ENCODE results near the gene PRKAG2.
A peak's percentile ranks its signal among the peaks of the same experiment; 100 is the strongest.

The PRKAG2 gene

DNA sequence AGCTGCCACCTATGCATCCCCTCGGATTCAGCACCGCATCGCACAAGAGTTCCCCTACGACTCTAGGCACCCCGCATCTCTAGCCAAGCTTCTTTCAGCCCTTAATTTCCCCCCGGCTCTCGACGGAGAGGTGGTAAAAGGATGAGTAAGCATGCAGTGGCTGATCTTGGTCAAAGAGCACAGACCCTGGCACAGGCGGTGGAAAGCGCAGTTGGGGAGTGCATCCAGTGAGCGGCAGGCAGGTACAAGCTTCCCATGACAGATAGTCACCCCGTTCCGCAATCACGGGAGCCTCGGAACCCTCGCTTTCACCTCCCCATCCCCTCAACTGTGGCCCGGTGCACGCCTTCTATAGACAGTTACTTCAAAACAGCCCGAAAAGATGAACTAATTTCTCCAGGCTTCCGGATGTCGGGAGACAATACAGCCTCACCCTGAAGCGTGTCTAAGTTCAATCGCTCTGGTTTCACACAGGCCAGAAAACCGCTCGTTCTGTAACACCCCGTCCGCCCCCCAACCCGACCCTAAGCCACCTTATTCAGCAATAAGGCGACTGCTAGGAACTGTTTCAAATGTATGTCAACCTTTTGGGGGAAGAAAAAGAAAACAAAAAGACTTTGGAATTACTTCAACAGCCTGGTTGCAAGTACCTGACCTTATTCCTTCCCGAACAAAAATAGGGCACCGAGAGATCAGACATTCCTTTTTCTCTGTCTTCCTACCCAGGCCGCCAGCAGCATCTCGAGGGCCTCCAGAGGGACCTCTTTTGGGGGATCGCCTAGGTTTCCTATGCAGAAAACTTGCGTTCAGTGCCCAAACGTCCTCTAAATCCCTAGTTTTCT is 358.6 kb downstream of the PRKAG2 start:
- no peaks in the 10 kb centered on the region for H3K27me3 ChIP-seq (ENCODE audit: insufficient read depth, low read depth)
- no peaks in the 10 kb centered on the region for H3K36me3 ChIP-seq (ENCODE audit: insufficient read depth)
- peak overlapping the region; percentile 66 for H3K4me3 ChIP-seq (IDR thresholded peaks at IDR 0.05; ENCODE audit: insufficient read depth, low read depth, low read length)
- H3K4me1 ChIP-seq (ENCODE audit: low read depth, poor library complexity, severe bottlenecking): peaks cover 45% of the 10 kb centered on the region
- peak overlapping the region; percentile 97 for H3K27ac ChIP-seq
- peak overlapping the region; percentile 99 for H3K9ac ChIP-seq
- H4K20me1 ChIP-seq (ENCODE audit: insufficient read depth): peaks cover 52% of the 10 kb centered on the region
- H3K4me2 ChIP-seq: peak overlapping the region; percentile 95
- no peak for TF ChIP-seq CTCF (conservative IDR thresholded peaks at IDR 0.05; ENCODE audit: low read depth, low read length)
- peaks cover 56% of the 10 kb centered on the region for H3K79me2 ChIP-seq (ENCODE audit: insufficient read depth, low read depth)
- 0 out of 2 replicates have a peak overlapping the region, but pooled peaks have one; percentile 38 for H2AFZ ChIP-seq (ENCODE audit: low read depth)

- Histone ChIP-seq H2AFZ (ENCODE audit: low read depth) (no peak overlapping the region), H3K4me3 (IDR thresholded peaks at IDR 0.05; ENCODE audit: insufficient read depth, low read depth, low read length) (peak overlapping the region; percentile 66), H3K36me3 (ENCODE audit: insufficient read depth) (no peaks in the 10 kb centered on the region), H3K27ac (peak overlapping the region; percentile 97), H3K27me3 (ENCODE audit: insufficient read depth, low read depth) (no peaks in the 10 kb centered on the region), H3K79me2 (ENCODE audit: insufficient read depth, low read depth) (peaks cover 63% of the 10 kb centered on the region), H4K20me1 (ENCODE audit: insufficient read depth) (peaks cover 59% of the 10 kb centered on the region), H3K9ac (peak overlapping the region; percentile 99), H3K4me1 (ENCODE audit: low read depth, poor library complexity, severe bottlenecking) (peaks cover 52% of the 10 kb centered on the region), H3K4me2 (peak overlapping the region; percentile 95)
- no peak for TF ChIP-seq CTCF (conservative IDR thresholded peaks at IDR 0.05; ENCODE audit: low read depth, low read length)
Measured at GRCh38 chr7:151517601-151518104, 359.3 kb downstream of the PRKAG2 start.

- Histone ChIP-seq H2AFZ (ENCODE audit: low read depth) (no peak overlapping the region), H3K9ac (no peak overlapping the region; the same call in 1 of the 2 replicates), H3K4me3 (IDR thresholded peaks at IDR 0.05; ENCODE audit: insufficient read depth, low read depth, low read length) (no peak overlapping the region), H3K36me3 (ENCODE audit: insufficient read depth) (no peaks in the 10 kb centered on the region; the same call in 1 of the 2 replicates), H3K27ac (peak overlapping the region; percentile 97; the same call in 1 of the 2 replicates), H4K20me1 (ENCODE audit: insufficient read depth) (peaks cover 83% of the 10 kb centered on the region), H3K27me3 (ENCODE audit: insufficient read depth, low read depth) (no peaks in the 10 kb centered on the region), H3K79me2 (ENCODE audit: insufficient read depth, low read depth) (peaks cover 87% of the 10 kb centered on the region), H3K4me1 (ENCODE audit: low read depth, poor library complexity, severe bottlenecking) (peaks cover 68% of the 10 kb centered on the region), H3K4me2 (peak overlapping the region; percentile 95)
- TF ChIP-seq CTCF (conservative IDR thresholded peaks at IDR 0.05; ENCODE audit: low read depth, low read length): no peak
Measured at GRCh38 chr7:151515276-151515565, 361.7 kb downstream of the PRKAG2 start.

- H4K20me1 ChIP-seq (ENCODE audit: insufficient read depth): peaks cover 89% of the 10 kb centered on the region
- H3K27ac ChIP-seq: peak overlapping the region; percentile 97; the same call in 1 of the 2 replicates
- H3K79me2 ChIP-seq (ENCODE audit: insufficient read depth, low read depth): peaks cover 93% of the 10 kb centered on the region
- H3K4me3 ChIP-seq (IDR thresholded peaks at IDR 0.05; ENCODE audit: insufficient read depth, low read depth, low read length): no peak overlapping the region
- no peak overlapping the region for H2AFZ ChIP-seq (ENCODE audit: low read depth)
- no peaks in the 10 kb centered on the region for H3K27me3 ChIP-seq (ENCODE audit: insufficient read depth, low read depth)
- H3K4me1 ChIP-seq (ENCODE audit: low read depth, poor library complexity, severe bottlenecking): peaks cover 71% of the 10 kb centered on the region
- peak overlapping the region; percentile 95 for H3K4me2 ChIP-seq
- no peaks in the 10 kb centered on the region; the same call in 1 of the 2 replicates for H3K36me3 ChIP-seq (ENCODE audit: insufficient read depth)
- H3K9ac ChIP-seq: no peak overlapping the region; the same call in 1 of the 2 replicates
- no peak for TF ChIP-seq CTCF (conservative IDR thresholded peaks at IDR 0.05; ENCODE audit: low read depth, low read length)
Measured at GRCh38 chr7:151514461-151515275, 362.2 kb downstream of the PRKAG2 start.
